ENCODE data around the gene VPS51. TPM values are rescaled to one million over a fixed set of nuclear protein-coding genes. Genes with fewer than 3 reads are reported as not detected.
A peak's percentile ranks its signal among the peaks of the same experiment; 100 is the strongest.

VPS51 gene
- total RNA-seq, 2 experiments from 2014 or later, result 88.0 to 108 TPM

- H3K27ac Mint-ChIP-seq, result no peak overlapping the region
- no peaks in the 10 kb centered on the region for H3K27me3 Mint-ChIP-seq
- H3K4me3 Mint-ChIP-seq, result no peak overlapping the region
Observed at GRCh38 chr11:65129649-65130441, 33.8 kb downstream of the VPS51 start.

GRCh38 chr11:65130631-65131416 is 34.8 kb downstream of the VPS51 start:
- Mint-ChIP-seq H3K27ac (peak overlapping the region; percentile 47), H3K9me3 (no peaks in the 10 kb centered on the region), H3K4me1 (peaks cover 15% of the 10 kb centered on the region), H3K36me3 (peaks cover 6% of the 10 kb centered on the region), H3K27me3 (no peaks in the 10 kb centered on the region), H3K4me3 (no peak overlapping the region)
- no peak for DNase-seq

More at GRCh38 chr11:65129649-65130441, 33.8 kb downstream of the VPS51 start:
- peaks cover 6% of the 10 kb centered on the region for H3K36me3 Mint-ChIP-seq
- no peaks in the 10 kb centered on the region for H3K9me3 Mint-ChIP-seq
- peaks cover 15% of the 10 kb centered on the region for H3K4me1 Mint-ChIP-seq
- DNase-seq, result no peak

GRCh38 chr11:65131417-65131776 is 35.4 kb downstream of the VPS51 start:
- Mint-ChIP-seq H3K4me3 (no peak overlapping the region), H3K27me3 (no peaks in the 10 kb centered on the region), H3K9me3 (no peaks in the 10 kb centered on the region), H3K36me3 (peaks cover 6% of the 10 kb centered on the region), H3K4me1 (peaks cover 21% of the 10 kb centered on the region), H3K27ac (no peak overlapping the region)
- no peak for DNase-seq

- no peaks in the 10 kb centered on the region for H3K9me3 Mint-ChIP-seq
- no peaks in the 10 kb centered on the region for H3K27me3 Mint-ChIP-seq
- H3K27ac Mint-ChIP-seq, result no peak overlapping the region
- peaks cover 24% of the 10 kb centered on the region for H3K4me1 Mint-ChIP-seq
- no peak overlapping the region for H3K4me3 Mint-ChIP-seq
- H3K36me3 Mint-ChIP-seq, result peaks cover 6% of the 10 kb centered on the region
- no peak for DNase-seq
Observed at GRCh38 chr11:65131895-65132237, 35.9 kb downstream of the VPS51 start.

GRCh38 chr11:65132238-65132987 is 36.4 kb downstream of the VPS51 start:
- H3K4me3 Mint-ChIP-seq, result peak overlapping the region; percentile 98
- DNase-seq, result no peak
- no peaks in the 10 kb centered on the region for H3K27me3 Mint-ChIP-seq
- peak overlapping the region; percentile 99 for H3K27ac Mint-ChIP-seq
- H3K36me3 Mint-ChIP-seq, result peaks cover 6% of the 10 kb centered on the region
- H3K9me3 Mint-ChIP-seq, result no peaks in the 10 kb centered on the region
- peaks cover 24% of the 10 kb centered on the region for H3K4me1 Mint-ChIP-seq

GRCh38 chr11:65132988-65133700 is 37.1 kb downstream of the VPS51 start:
- H3K27me3 Mint-ChIP-seq, result no peaks in the 10 kb centered on the region
- H3K4me3 Mint-ChIP-seq, result peak overlapping the region; percentile 98
- peak overlapping the region; percentile 99 for H3K27ac Mint-ChIP-seq
- peak; percentile 61 for DNase-seq
- H3K36me3 Mint-ChIP-seq, result peaks cover 6% of the 10 kb centered on the region
- peaks cover 24% of the 10 kb centered on the region for H3K4me1 Mint-ChIP-seq
- H3K9me3 Mint-ChIP-seq, result no peaks in the 10 kb centered on the region

- no peak for DNase-seq
- H3K36me3 Mint-ChIP-seq, result peaks cover 6% of the 10 kb centered on the region
- H3K27me3 Mint-ChIP-seq, result no peaks in the 10 kb centered on the region
- H3K4me3 Mint-ChIP-seq, result peak overlapping the region; percentile 98
- H3K4me1 Mint-ChIP-seq, result peaks cover 24% of the 10 kb centered on the region
- peak overlapping the region; percentile 99 for H3K27ac Mint-ChIP-seq
- no peaks in the 10 kb centered on the region for H3K9me3 Mint-ChIP-seq
Observed at GRCh38 chr11:65133724-65134123, 37.7 kb downstream of the VPS51 start.

- peak within 1 kb of the TSS; percentile 98 for H3K4me3 Mint-ChIP-seq
- H3K27ac Mint-ChIP-seq, result peak within 1 kb of the TSS; percentile 99
- no peaks in the 10 kb centered on the region for H3K27me3 Mint-ChIP-seq
- H3K36me3 Mint-ChIP-seq, result peaks cover 6% of the 10 kb centered on the region
- H3K4me1 Mint-ChIP-seq, result peaks cover 24% of the 10 kb centered on the region
- DNase-seq, result peak; percentile 92
- H3K9me3 Mint-ChIP-seq, result no peaks in the 10 kb centered on the region
Observed at GRCh38 chr11:65134240-65134951, 38.4 kb downstream of the VPS51 start, which contains the start of gene SYVN1. Gene SYVN1 (minus strand): TSS chr11:65134519. CDS start chr11:65133601, 918 bp downstream.

GRCh38 chr11:65134952-65135632 is 39.1 kb downstream of the VPS51 start:
- Mint-ChIP-seq H3K27me3 (no peaks in the 10 kb centered on the region), H3K4me3 (peak overlapping the region; percentile 98), H3K27ac (peak overlapping the region; percentile 99), H3K36me3 (peaks cover 6% of the 10 kb centered on the region), H3K9me3 (no peaks in the 10 kb centered on the region), H3K4me1 (peaks cover 24% of the 10 kb centered on the region)
- peak; percentile 81 for DNase-seq

GRCh38 chr11:65135633-65136145 is 39.7 kb downstream of the VPS51 start:
- H3K27ac Mint-ChIP-seq, result peak overlapping the region; percentile 99
- H3K9me3 Mint-ChIP-seq, result no peaks in the 10 kb centered on the region
- no peak for DNase-seq
- H3K4me3 Mint-ChIP-seq, result peak overlapping the region; percentile 98
- peaks cover 24% of the 10 kb centered on the region for H3K4me1 Mint-ChIP-seq
- H3K36me3 Mint-ChIP-seq, result peaks cover 6% of the 10 kb centered on the region
- H3K27me3 Mint-ChIP-seq, result no peaks in the 10 kb centered on the region

- no peaks in the 10 kb centered on the region for H3K27me3 Mint-ChIP-seq
- H3K9me3 Mint-ChIP-seq, result no peaks in the 10 kb centered on the region
- peaks cover 24% of the 10 kb centered on the region for H3K4me1 Mint-ChIP-seq
- DNase-seq, result no peak
- peak overlapping the region; percentile 81 for H3K27ac Mint-ChIP-seq
- H3K36me3 Mint-ChIP-seq, result peaks cover 2% of the 10 kb centered on the region
- no peak overlapping the region for H3K4me3 Mint-ChIP-seq
Observed at GRCh38 chr11:65136515-65137096, 40.6 kb downstream of the VPS51 start.

- Mint-ChIP-seq H3K4me3 (no peak overlapping the region), H3K27me3 (no peaks in the 10 kb centered on the region), H3K4me1 (no peaks in the 10 kb centered on the region), H3K9me3 (no peaks in the 10 kb centered on the region), H3K27ac (no peak overlapping the region), H3K36me3 (no peaks in the 10 kb centered on the region)
- DNase-seq, result no peak
Observed at GRCh38 chr11:65141896-65142494, 46.0 kb downstream of the VPS51 start.
